NT2/D1 (cell line): ENCODE data around the gene PVALB.

Experiments
- DNase-seq: peaks from one replicate; pipeline ENCODE4 v3.0.0-alpha.2; 2011; ENCODE audit warnings: low read depth, low spot score
- H3K27me3 ChIP-seq: 2 replicates; pipeline ENCODE4 v1.6.0; 2011; ENCODE audit warnings: mild to moderate bottlenecking; ENCODE audit not compliant: insufficient read length, insufficient read depth
- H3K36me3 ChIP-seq: 2 replicates; pipeline ENCODE4 v1.6.1; 2011; ENCODE audit warnings: mild to moderate bottlenecking, low read length, mixed read lengths; ENCODE audit not compliant: insufficient read depth, insufficient read length
- H3K4me1 ChIP-seq: 2 replicates; pipeline ENCODE4 v1.5.1; 2011; ENCODE audit not compliant: insufficient read depth, insufficient read length
- H3K4me3 ChIP-seq: 2 replicates; pipeline ENCODE4 v1.5.1; 2011; ENCODE audit warnings: low read depth; ENCODE audit not compliant: insufficient read length
- H3K9ac ChIP-seq: 2 replicates; pipeline ENCODE4 v1.6.0; 2011; ENCODE audit warnings: low read depth; ENCODE audit not compliant: insufficient read length
- H3K9me3 ChIP-seq: 2 replicates; pipeline ENCODE4 v1.5.1; 2011; ENCODE audit warnings: mild to moderate bottlenecking, low read length; ENCODE audit not compliant: insufficient read depth
- SUZ12 ChIP-seq: IDR thresholded peaks from 2 replicates; pipeline ENCODE4 v1.6.1; 2011; ENCODE audit not compliant: insufficient read length, insufficient read depth; ENCODE audit errors: extremely low read depth
- YY1 ChIP-seq: IDR thresholded peaks from 2 replicates; pipeline ENCODE4 v1.6.1; 2011; ENCODE audit not compliant: insufficient read length, insufficient read depth
- ZNF274 ChIP-seq: IDR thresholded peaks from 2 replicates; pipeline ENCODE4 v1.6.1; 2011; ENCODE audit warnings: mild to moderate bottlenecking, low read depth, low read length

Gene PVALB

GRCh38 chr22:36765943-36766450, 50.8 kb downstream of the PVALB start:
- Histone ChIP-seq H3K4me3 (no peak overlapping the region), H3K36me3 (peaks cover 48% of the 10 kb centered on the region), H3K4me1 (peaks cover 6% of the 10 kb centered on the region), H3K9me3 (peaks cover 7% of the 10 kb centered on the region; the same call in 1 of the 2 replicates), H3K9ac (no peak overlapping the region), H3K27me3 (no peaks in the 10 kb centered on the region)
- TF ChIP-seq ZNF274 (no peak), YY1 (no peak), SUZ12 (no peak)
- DNase-seq: no peak

- TF ChIP-seq ZNF274 (no peak), YY1 (no peak), SUZ12 (no peak)
- H3K4me3 ChIP-seq: no peak overlapping the region
- peaks cover 2% of the 10 kb centered on the region for H3K4me1 ChIP-seq
- DNase-seq: no peak
- no peak overlapping the region for H3K9ac ChIP-seq
- H3K27me3 ChIP-seq: no peaks in the 10 kb centered on the region
- peaks cover 50% of the 10 kb centered on the region for H3K36me3 ChIP-seq
- peaks cover 7% of the 10 kb centered on the region; the same call in 1 of the 2 replicates for H3K9me3 ChIP-seq
These were observed 51.5 kb downstream of the PVALB start for GRCh38 chr22:36765131-36765942.

GRCh38 chr22:36764641-36765040, 52.2 kb downstream of the PVALB start:
- H3K4me3 ChIP-seq: no peak overlapping the region
- H3K27me3 ChIP-seq: no peaks in the 10 kb centered on the region
- peaks cover 53% of the 10 kb centered on the region for H3K36me3 ChIP-seq
- TF ChIP-seq SUZ12 (no peak), YY1 (no peak), ZNF274 (no peak)
- H3K9me3 ChIP-seq: peaks cover 7% of the 10 kb centered on the region; the same call in 1 of the 2 replicates
- no peak overlapping the region for H3K9ac ChIP-seq
- no peak for DNase-seq
- H3K4me1 ChIP-seq: peaks cover 2% of the 10 kb centered on the region

GRCh38 chr22:36764060-36764459, 52.8 kb downstream of the PVALB start:
- TF ChIP-seq SUZ12 (no peak), ZNF274 (no peak), YY1 (no peak)
- Histone ChIP-seq H3K9me3 (peaks cover 7% of the 10 kb centered on the region; the same call in 1 of the 2 replicates), H3K4me3 (no peak overlapping the region), H3K4me1 (peaks cover 2% of the 10 kb centered on the region), H3K36me3 (peaks cover 53% of the 10 kb centered on the region), H3K27me3 (no peaks in the 10 kb centered on the region), H3K9ac (no peak overlapping the region)
- no peak for DNase-seq

- no peak overlapping the region for H3K4me3 ChIP-seq
- H3K36me3 ChIP-seq: peaks cover 53% of the 10 kb centered on the region
- no peak for DNase-seq
- H3K4me1 ChIP-seq: peaks cover 2% of the 10 kb centered on the region
- H3K9me3 ChIP-seq: peaks cover 7% of the 10 kb centered on the region; the same call in 1 of the 2 replicates
- no peaks in the 10 kb centered on the region for H3K27me3 ChIP-seq
- no peak overlapping the region for H3K9ac ChIP-seq
- TF ChIP-seq SUZ12: no peak
- TF ChIP-seq ZNF274: no peak
- TF ChIP-seq YY1: no peak
These were observed 53.3 kb downstream of the PVALB start for GRCh38 chr22:36763576-36763975.

GRCh38 chr22:36762687-36763260, 54.1 kb downstream of the PVALB start:
- H3K36me3 ChIP-seq: peaks cover 53% of the 10 kb centered on the region
- H3K27me3 ChIP-seq: no peaks in the 10 kb centered on the region
- no peak for DNase-seq
- H3K4me1 ChIP-seq: peaks cover 2% of the 10 kb centered on the region
- H3K9ac ChIP-seq: no peak overlapping the region
- peaks cover 7% of the 10 kb centered on the region; the same call in 1 of the 2 replicates for H3K9me3 ChIP-seq
- no peak overlapping the region for H3K4me3 ChIP-seq
- TF ChIP-seq ZNF274 (no peak), YY1 (no peak), SUZ12 (no peak)
